ENCODE measurements around the gene PHF3.

GRCh38 chr6:63663956-63664281, 28.3 kb downstream of the PHF3 start:
- TF ChIP-seq CTCF (IDR thresholded peaks at IDR 0.05; ENCODE audit: low read depth, low read length, poor library complexity, severe bottlenecking): no peak
- no peak for TF ChIP-seq EZH2phosphoT487 (IDR thresholded peaks at IDR 0.05; ENCODE audit: borderline replicate concordance, low read length)

Measured in DOHH2 (cell line).